Smooth muscle cell (in vitro differentiated cells): ENCODE measurements around the gene NRCAM. TPM values are rescaled to one million over a fixed set of nuclear protein-coding genes. Genes with fewer than 3 reads are reported as not detected.

Experiments
- DNase-seq: peaks from one replicate; lab custom pipeline; 2025; ENCODE audit not compliant: unreplicated experiment; lab: John Stamatoyannopoulos, UW
- H2AFZ ChIP-seq: fragments of 200-600 bp; sonication (generic); 2 replicates; pipeline ENCODE4 v1.6.0; 2016; ENCODE audit warnings: antibody characterized with exemption, low read depth, mild to moderate bottlenecking
- H3F3A ChIP-seq: fragments of 200-600 bp; sonication (generic); 2 replicates; pipeline ENCODE4 v1.6.0; 2017; ENCODE audit warnings: antibody characterized with exemption, low read depth
- H3K27ac ChIP-seq: fragments of 200-600 bp; sonication (generic); 2 replicates; pipeline ENCODE4 v1.5.1; 2016; ENCODE audit warnings: low read depth, mild to moderate bottlenecking
- H3K27me3 ChIP-seq: fragments of 200-600 bp; sonication (generic); 2 replicates; pipeline ENCODE4 v1.6.1; 2016; ENCODE audit warnings: low read depth, mild to moderate bottlenecking
- H3K36me3 ChIP-seq: fragments of 200-600 bp; sonication (generic); 2 replicates; pipeline ENCODE4 v1.5.1; 2016; ENCODE audit warnings: low read depth
- H3K4me1 ChIP-seq: fragments of 200-600 bp; sonication (generic); 2 replicates; pipeline ENCODE4 v1.5.1; 2016; ENCODE audit warnings: low read depth
- H3K4me2 ChIP-seq: fragments of 200-600 bp; sonication (generic); 2 replicates; pipeline ENCODE4 v1.6.0; 2016; ENCODE audit warnings: mild to moderate bottlenecking
- H3K4me3 ChIP-seq: fragments of 200-600 bp; sonication (generic); 2 replicates; pipeline ENCODE4 v1.5.1; 2016; ENCODE audit warnings: mild to moderate bottlenecking
- H3K79me2 ChIP-seq: fragments of 200-600 bp; sonication (generic); 2 replicates; pipeline ENCODE4 v1.6.0; 2016; ENCODE audit warnings: low read depth, mild to moderate bottlenecking
- H3K9ac ChIP-seq: fragments of 200-600 bp; sonication (generic); 2 replicates; pipeline ENCODE4 v1.6.0; 2016; ENCODE audit warnings: low read depth
- H3K9me3 ChIP-seq: fragments of 200-600 bp; sonication (generic); replicated peaks from 2 replicates; pipeline ENCODE4 v1.5.1; 2016; ENCODE audit warnings: low read depth
- H4K20me1 ChIP-seq: fragments of 200-600 bp; sonication (generic); 2 replicates; pipeline ENCODE4 v1.6.0; 2016; ENCODE audit warnings: low read depth
- CTCF ChIP-seq: fragments of 200-600 bp; sonication (generic); IDR thresholded peaks from 2 replicates; pipeline ENCODE4 v1.5.1; 2017; ENCODE audit warnings: borderline replicate concordance, mild to moderate bottlenecking, antibody characterized with exemption; ENCODE audit not compliant: insufficient read depth, poor library complexity, severe bottlenecking
- WGBS: methylation state at CpG from one replicate; pipeline ENCODE4 v1.1.7; 2016; ENCODE audit warnings: low lambda C conversion rate; 5-methylcytosine and 5-hydroxymethylcytosine counted together
- polyA plus RNA-seq: library from polyadenylated mRNA; unstranded; fragments of >200 nt; fragmentation: Nextera tagmentation; extraction: Ambion mirVana; gene quantifications from 2 replicates; pipeline ENCODE4 v1.2.1, GENCODE V29; 2016
- total RNA-seq: library from RNA; depleted of rRNA; stranded (reverse); fragments of >200 nt; gene quantifications from 2 replicates; pipeline ENCODE4 v1.2.3, GENCODE V29; 2014

The NRCAM gene
- total and polyA plus RNA-seq, 2 experiments from 2014 or later = 0.49 TPM; not detected in 1

- H3F3A ChIP-seq = no peaks in the 10 kb centered on the region
- DNase-seq = peak; percentile 7
- peak overlapping the region; percentile 37 for H3K4me3 ChIP-seq
- H3K9me3 ChIP-seq = no peaks in the 10 kb centered on the region
- no peaks in the 10 kb centered on the region for H3K36me3 ChIP-seq
- peak; percentile 96 for TF ChIP-seq CTCF
- H3K9ac ChIP-seq = no peak overlapping the region
- peak overlapping the region; percentile 85 for H3K4me2 ChIP-seq
- H3K27ac ChIP-seq = no peak overlapping the region
- no peaks in the 10 kb centered on the region for H4K20me1 ChIP-seq
- no peaks in the 10 kb centered on the region for H3K79me2 ChIP-seq
- peak overlapping the region; percentile 70 for H2AFZ ChIP-seq
- no peaks in the 10 kb centered on the region for H3K27me3 ChIP-seq
- 17% methylated on average over 12 of the region's 12 CpGs for WGBS
- peaks cover 2% of the 10 kb centered on the region for H3K4me1 ChIP-seq
These were observed 310.0 kb downstream of the NRCAM start for GRCh38 chr7:108146070-108146842.

GRCh38 chr7:108145401-108145800, 310.8 kb downstream of the NRCAM start:
- Histone ChIP-seq H3K4me2 (no peak overlapping the region), H3K27ac (no peak overlapping the region), H3K4me3 (no peak overlapping the region), H3K27me3 (no peaks in the 10 kb centered on the region), H2AFZ (no peak overlapping the region), H3F3A (no peaks in the 10 kb centered on the region), H4K20me1 (no peaks in the 10 kb centered on the region), H3K9me3 (no peaks in the 10 kb centered on the region), H3K79me2 (no peaks in the 10 kb centered on the region), H3K36me3 (no peaks in the 10 kb centered on the region), H3K9ac (no peak overlapping the region), H3K4me1 (peaks cover 2% of the 10 kb centered on the region)
- no peak for DNase-seq
- WGBS = 70% methylated on average over 8 of the region's 8 CpGs
- TF ChIP-seq CTCF = no peak

GRCh38 chr7:108144931-108145330, 311.3 kb downstream of the NRCAM start:
- Histone ChIP-seq H3K9ac (no peak overlapping the region), H3K27ac (no peak overlapping the region), H3K9me3 (no peaks in the 10 kb centered on the region), H4K20me1 (no peaks in the 10 kb centered on the region), H2AFZ (peak overlapping the region; percentile 61), H3K4me3 (no peak overlapping the region), H3K4me1 (peaks cover 2% of the 10 kb centered on the region), H3F3A (no peaks in the 10 kb centered on the region), H3K36me3 (no peaks in the 10 kb centered on the region), H3K27me3 (no peaks in the 10 kb centered on the region), H3K4me2 (no peak overlapping the region), H3K79me2 (no peaks in the 10 kb centered on the region)
- 60% methylated on average over 3 of the region's 3 CpGs for WGBS
- DNase-seq = no peak
- no peak for TF ChIP-seq CTCF
